Bronchial epithelial cell (primary cell): ENCODE results near the gene MXI1. TPM values are rescaled to one million over a fixed set of nuclear protein-coding genes. Genes with fewer than 3 reads are reported as not detected.
A peak's percentile ranks its signal among the peaks of the same experiment; 100 is the strongest.

Experiments used
- DNase-seq: peaks from one replicate; pipeline ENCODE4 v3.0.0-alpha.2; 2010; ENCODE audit warnings: low read depth
- FAIRE-seq: peaks from 2 replicates; lab custom pipeline; 2011; peaks lifted over from hg19 to GRCh38; lab: Jason Lieb, UNC
- H3K27me3 ChIP-seq: 2 replicates; pipeline ENCODE4 v1.5.1; 2011; ENCODE audit warnings: low read length; ENCODE audit not compliant: control insufficient read depth, insufficient read depth
- H3K36me3 ChIP-seq: 2 replicates; pipeline ENCODE4 v1.5.1; 2011; ENCODE audit warnings: low read length; ENCODE audit not compliant: control insufficient read depth, insufficient read depth
- H3K4me3 ChIP-seq: 2 replicates; pipeline ENCODE4 v1.5.1; 2011; ENCODE audit warnings: mild to moderate bottlenecking, low read depth, low read length, control low read depth
- CTCF ChIP-seq: IDR thresholded peaks from 2 replicates; pipeline ENCODE4 v1.5.1; 2011; ENCODE audit warnings: mild to moderate bottlenecking, moderate library complexity, low read length, control low read depth, inconsistent platforms; ENCODE audit not compliant: insufficient read depth, severe bottlenecking
- total RNA-seq: library from RNA; depleted of rRNA; stranded (reverse); fragments of >200 nt; gene quantifications from 2 replicates; pipeline ENCODE4 v1.2.1, GENCODE V29; 2014

MXI1 gene
- total RNA-seq, 1 donor from 2014 or later: 48.7 TPM

GRCh38 chr10:110311357-110311949 is 104.0 kb downstream of the MXI1 start:
- no peaks in the 10 kb centered on the region for H3K36me3 ChIP-seq
- peak; percentile 54 for DNase-seq
- H3K27me3 ChIP-seq: no peaks in the 10 kb centered on the region
- H3K4me3 ChIP-seq: no peak overlapping the region
- TF ChIP-seq CTCF: peak; percentile 61
- FAIRE-seq: no peak

- no peaks in the 10 kb centered on the region for H3K36me3 ChIP-seq
- TF ChIP-seq CTCF: no peak
- no peak overlapping the region for H3K4me3 ChIP-seq
- peak; percentile 32 for FAIRE-seq
- no peak for DNase-seq
- H3K27me3 ChIP-seq: no peaks in the 10 kb centered on the region
Measured at GRCh38 chr10:110312206-110312605, 104.8 kb downstream of the MXI1 start.

GRCh38 chr10:110313674-110314073 is 106.3 kb downstream of the MXI1 start:
- FAIRE-seq (no peak), DNase-seq (no peak)
- no peaks in the 10 kb centered on the region for H3K36me3 ChIP-seq
- no peaks in the 10 kb centered on the region for H3K27me3 ChIP-seq
- H3K4me3 ChIP-seq: no peak overlapping the region
- TF ChIP-seq CTCF: no peak

- H3K36me3 ChIP-seq: no peaks in the 10 kb centered on the region
- FAIRE-seq (peak; percentile 23), DNase-seq (no peak)
- TF ChIP-seq CTCF: no peak
- no peaks in the 10 kb centered on the region for H3K27me3 ChIP-seq
- no peak overlapping the region for H3K4me3 ChIP-seq
Measured at GRCh38 chr10:110317866-110318850, 110.8 kb downstream of the MXI1 start.

GRCh38 chr10:110321869-110322620 is 114.6 kb downstream of the MXI1 start:
- TF ChIP-seq CTCF: no peak
- DNase-seq (no peak), FAIRE-seq (no peak)
- Histone ChIP-seq H3K36me3 (no peaks in the 10 kb centered on the region), H3K4me3 (no peak overlapping the region), H3K27me3 (no peaks in the 10 kb centered on the region)
